Breast epithelium (tissue), 4 donors: ENCODE measurements around the gene OPCML. TPM values are rescaled to one million over a fixed set of nuclear protein-coding genes. Genes with fewer than 3 reads are reported as not detected.

Experiments
- DNase-seq, 2 donors: peaks; one replicate each; pipeline ENCODE4 v3.0.0-alpha.2; 2019; ENCODE audit warnings: low spot score in 2 of 2
- H3K27ac ChIP-seq, 2 donors: fragments of 200-600 bp; sonication (generic) in 1 of 2; one replicate each; pipeline ENCODE4 v1.5.1; 2016 to 2019; ENCODE audit warnings: mild to moderate bottlenecking in 1 of 2
- H3K27me3 ChIP-seq, 2 donors: fragments of 200-600 bp; sonication (generic) in 1 of 2; one replicate each; pipeline versions ENCODE4 v1.5.1 to v1.6.0; 2017 to 2019; ENCODE audit warnings: control low read depth in 1 of 2, mild to moderate bottlenecking in 1 of 2
- H3K36me3 ChIP-seq: fragments of 200-600 bp; one replicate; pipeline ENCODE4 v1.5.1; 2019
- H3K4me1 ChIP-seq, 2 donors: fragments of 200-600 bp; sonication (generic); one replicate each; pipeline ENCODE4 v1.5.1; 2016 to 2019; ENCODE audit warnings: control low read depth in 1 of 2
- H3K4me3 ChIP-seq, 3 donors: fragments of 200-600 bp; sonication (generic); 1 replicate in 2 of 3; 2 replicates in 1 of 3; pipeline ENCODE4 v1.5.1; 2016 to 2019; ENCODE audit warnings: mild to moderate bottlenecking in 3 of 3, moderate library complexity in 2 of 3
- H3K9me3 ChIP-seq, 2 donors: fragments of 200-600 bp; sonication (generic) in 1 of 2; one replicate each; pipeline ENCODE4 v1.5.1; 2016 to 2019; ENCODE audit warnings: control low read depth in 1 of 2
- CTCF ChIP-seq, 3 donors: fragments of 450-650 bp; IDR thresholded peaks; one replicate each; pipeline ENCODE4 v1.5.1; 2016 to 2017; ENCODE audit warnings: antibody characterized with exemption in 3 of 3, mild to moderate bottlenecking in 3 of 3, moderate library complexity in 3 of 3
- POLR2A ChIP-seq: fragments of 450-650 bp; IDR thresholded peaks from one replicate; pipeline ENCODE4 v1.6.1; 2016; ENCODE audit warnings: antibody characterized with exemption, mild to moderate bottlenecking, moderate library complexity
- POLR2AphosphoS5 ChIP-seq, 3 donors: sonication (generic); formaldehyde crosslinking; IDR thresholded peaks; one replicate each; pipeline ENCODE4 v1.6.1; 2017; ENCODE audit warnings: antibody characterized with exemption in 3 of 3
- intact Hi-C: fragments of 100-400 bp; cut with DNase I; formaldehyde crosslinking; loops from one replicate; pipeline ENCODE4 v1.15.1; 2023; ENCODE audit warnings: low total_unique reads
- total RNA-seq, 3 donors: library from RNA; depleted of rRNA; stranded (reverse); fragments of >200 nt; gene quantifications; one replicate each; pipeline ENCODE4 v1.1.0, GENCODE V29; 2016

Gene OPCML
- total RNA-seq, 3 donors from 2014 or later = not detected

GRCh38 chr11:132650969-132651720 lies 881.2 kb downstream of the OPCML start:
- Histone ChIP-seq H3K36me3 (no peaks in the 10 kb centered on the region), H3K4me1 (no peaks in the 10 kb centered on the region), H3K9me3 (no peaks in the 10 kb centered on the region), H3K27ac (no peak overlapping the region), H3K4me3 (no peak overlapping the region), H3K27me3 (no peaks in the 10 kb centered on the region)
- DNase-seq = no peak
- intact Hi-C loops = no loop called here
- no peak for TF ChIP-seq POLR2A
- no peak for TF ChIP-seq CTCF (IDR thresholded peaks at IDR 0.05)
- TF ChIP-seq POLR2AphosphoS5 (IDR thresholded peaks at IDR 0.05) = no peak

GRCh38 chr11:132649277-132649676 lies 883.0 kb downstream of the OPCML start:
- intact Hi-C loops = no loop called here
- H3K36me3 ChIP-seq = no peaks in the 10 kb centered on the region
- H3K9me3 ChIP-seq = no peaks in the 10 kb centered on the region
- no peaks in the 10 kb centered on the region for H3K4me1 ChIP-seq
- H3K4me3 ChIP-seq = no peak overlapping the region
- DNase-seq = no peak
- H3K27me3 ChIP-seq = no peaks in the 10 kb centered on the region
- TF ChIP-seq CTCF (IDR thresholded peaks at IDR 0.05) = no peak
- H3K27ac ChIP-seq = no peak overlapping the region

- no peaks in the 10 kb centered on the region for H3K27me3 ChIP-seq
- no peak overlapping the region for H3K27ac ChIP-seq
- DNase-seq = no peak
- no peaks in the 10 kb centered on the region for H3K4me1 ChIP-seq
- no peaks in the 10 kb centered on the region for H3K36me3 ChIP-seq
- intact Hi-C loops = no loop called here
- H3K4me3 ChIP-seq = no peak overlapping the region
- H3K9me3 ChIP-seq = no peaks in the 10 kb centered on the region
- TF ChIP-seq CTCF (IDR thresholded peaks at IDR 0.05) (no peak), POLR2AphosphoS5 (IDR thresholded peaks at IDR 0.05) (no peak), POLR2A (no peak)
These were observed 883.5 kb downstream of the OPCML start for GRCh38 chr11:132648851-132649250.

GRCh38 chr11:132646890-132647289 lies 885.4 kb downstream of the OPCML start:
- DNase-seq = no peak
- Histone ChIP-seq H3K9me3 (no peaks in the 10 kb centered on the region), H3K27me3 (no peaks in the 10 kb centered on the region), H3K36me3 (no peaks in the 10 kb centered on the region), H3K4me1 (no peaks in the 10 kb centered on the region), H3K27ac (no peak overlapping the region), H3K4me3 (no peak overlapping the region)
- intact Hi-C loops = no loop called here
- TF ChIP-seq POLR2AphosphoS5 (IDR thresholded peaks at IDR 0.05) = no peak
- no peak for TF ChIP-seq CTCF (IDR thresholded peaks at IDR 0.05)
- no peak for TF ChIP-seq POLR2A

DNA sequence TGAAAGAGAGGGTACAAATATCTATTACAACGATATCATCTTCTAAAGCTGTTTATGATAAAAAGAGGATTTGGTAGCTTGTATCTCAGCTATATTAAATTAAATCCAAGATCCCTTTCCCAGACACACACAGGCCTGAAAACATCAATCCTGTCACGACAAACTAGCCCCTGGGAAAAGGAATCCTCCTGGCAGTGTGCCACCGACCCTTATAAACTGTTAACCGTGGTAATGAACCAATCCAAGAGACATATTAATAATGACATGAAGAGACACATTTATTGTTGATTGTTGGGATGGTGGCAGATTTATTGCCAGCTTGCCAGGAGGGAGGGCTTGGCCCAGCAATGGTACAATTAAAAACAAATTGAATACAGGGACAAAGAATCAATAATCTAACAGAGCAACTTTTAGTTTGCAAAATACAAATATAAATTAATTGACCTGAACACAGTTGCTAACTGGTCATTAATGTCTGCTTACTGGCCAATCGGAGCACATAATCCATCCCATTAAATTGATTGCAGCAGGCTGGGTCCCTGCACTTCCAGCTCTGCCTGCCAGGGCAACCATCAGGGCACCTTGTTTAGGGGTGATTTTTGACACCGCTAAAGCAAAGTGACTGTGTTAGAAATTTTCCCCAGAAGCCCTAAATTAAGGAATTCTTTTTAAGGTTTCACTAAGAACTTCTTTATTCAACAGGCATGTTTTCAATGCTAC lies 887.6 kb downstream of the OPCML start:
- Histone ChIP-seq H3K4me3 (no peak overlapping the region), H3K4me1 (no peaks in the 10 kb centered on the region), H3K27me3 (no peaks in the 10 kb centered on the region), H3K36me3 (no peaks in the 10 kb centered on the region), H3K27ac (no peak overlapping the region), H3K9me3 (no peaks in the 10 kb centered on the region)
- TF ChIP-seq POLR2AphosphoS5 (IDR thresholded peaks at IDR 0.05) (no peak), CTCF (IDR thresholded peaks at IDR 0.05) (no peak), POLR2A (no peak)
- intact Hi-C loops = no loop called here
- no peak for DNase-seq
